ENCODE results near the gene KIAA0753.

GRCh38 chr17:6630390-6630789 is 10.1 kb downstream of the KIAA0753 start:
- TF ChIP-seq EP300 (IDR thresholded peaks at IDR 0.05): no peak
- TF ChIP-seq, protein P1, sequence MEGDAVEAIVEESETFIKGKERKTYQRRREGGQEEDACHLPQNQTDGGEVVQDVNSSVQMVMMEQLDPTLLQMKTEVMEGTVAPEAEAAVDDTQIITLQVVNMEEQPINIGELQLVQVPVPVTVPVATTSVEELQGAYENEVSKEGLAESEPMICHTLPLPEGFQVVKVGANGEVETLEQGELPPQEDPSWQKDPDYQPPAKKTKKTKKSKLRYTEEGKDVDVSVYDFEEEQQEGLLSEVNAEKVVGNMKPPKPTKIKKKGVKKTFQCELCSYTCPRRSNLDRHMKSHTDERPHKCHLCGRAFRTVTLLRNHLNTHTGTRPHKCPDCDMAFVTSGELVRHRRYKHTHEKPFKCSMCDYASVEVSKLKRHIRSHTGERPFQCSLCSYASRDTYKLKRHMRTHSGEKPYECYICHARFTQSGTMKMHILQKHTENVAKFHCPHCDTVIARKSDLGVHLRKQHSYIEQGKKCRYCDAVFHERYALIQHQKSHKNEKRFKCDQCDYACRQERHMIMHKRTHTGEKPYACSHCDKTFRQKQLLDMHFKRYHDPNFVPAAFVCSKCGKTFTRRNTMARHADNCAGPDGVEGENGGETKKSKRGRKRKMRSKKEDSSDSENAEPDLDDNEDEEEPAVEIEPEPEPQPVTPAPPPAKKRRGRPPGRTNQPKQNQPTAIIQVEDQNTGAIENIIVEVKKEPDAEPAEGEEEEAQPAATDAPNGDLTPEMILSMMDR (IDR thresholded peaks at IDR 0.05): no peak

Measured in sigmoid colon (tissue), 4 donors.